Left lung (tissue), 10 donors: ENCODE results near the gene HK2. TPM values are rescaled to one million over a fixed set of nuclear protein-coding genes. Genes with fewer than 3 reads are reported as not detected.

Experiments
- ATAC-seq: fragments of 200-7000 bp; cut with Tn5 transposase; one replicate; pipeline ENCODE4 v1.9.1; 2020; ENCODE audit warnings: moderate library complexity
- DNase-seq, 4 donors: peaks; one replicate each; pipeline ENCODE4 v3.0.0-alpha.2; 2013 to 2020
- H3K27ac ChIP-seq, 2 donors: fragments of 200-600 bp; sonication (generic) in 1 of 2; one replicate each; pipeline versions ENCODE4 v1.5.0 to v1.8.0; 2020 to 2021
- H3K27me3 ChIP-seq, 2 donors: fragments of 200-600 bp; sonication (generic) in 1 of 2; one replicate each; pipeline versions ENCODE4 v1.5.0 to v1.8.0; 2020 to 2021
- H3K36me3 ChIP-seq, 2 donors: fragments of 200-600 bp; sonication (generic) in 1 of 2; one replicate each; pipeline versions ENCODE4 v1.5.0 to v1.8.0; 2020 to 2021
- H3K4me1 ChIP-seq, 2 donors: fragments of 200-600 bp; one replicate each; pipeline ENCODE4 v1.8.0; 2021
- H3K4me3 ChIP-seq, 2 donors: fragments of 200-600 bp; sonication (generic) in 1 of 2; one replicate each; pipeline versions ENCODE4 v1.5.0 to v1.8.0; 2020 to 2021; ENCODE audit warnings: mild to moderate bottlenecking in 1 of 2
- H3K9me3 ChIP-seq, 2 donors: fragments of 200-600 bp; sonication (generic) in 1 of 2; one replicate each; pipeline versions ENCODE4 v1.5.0 to v1.8.0; 2020 to 2021
- intact Hi-C, 2 donors: fragments of 100-400 bp; cut with DNase I; formaldehyde crosslinking; loops; one replicate each; pipeline versions ENCODE4 v1.11.2 to v1.14.2; 2022
- polyA plus RNA-seq, 6 donors: library from polyadenylated mRNA; unstranded; fragments of 120-200 nt; gene quantifications; one replicate each; pipeline ENCODE4 v1.2.1, GENCODE V29; 2013; ENCODE audit not compliant: insufficient read length in 6 of 6
- total RNA-seq, 2 donors: library from RNA; stranded (reverse); fragmentation: NEBNext Ultra II Directional; extraction: Animal tissue kit (Norgen Biotek cat#: 25700); gene quantifications; one replicate each; pipeline ENCODE4 v1.2.1, GENCODE V29; 2021
- TF ChIP-seq, protein P1 (sequence below), 2 donors: fragments of 200-600 bp; sonication (generic) in 1 of 2; IDR thresholded peaks; one replicate each; pipeline versions ENCODE4 v1.5.0 to v1.8.0; 2021; ENCODE audit warnings: antibody characterized with exemption in 2 of 2
- donor health status: DM: no; HTN: yes; CAD: no.
- donor health status: DM: no; HTN: no; CAD: no.

The HK2 gene
- total and polyA plus RNA-seq, 8 donors, result 2.7 to 55.6 (median 4.6) TPM

- intact Hi-C loops, result loop anchor here in 1 of 2 donors (10.0 kb wide), 1 partner anchor 494 kb away; no protein-coding TSS in a partner anchor
- no peaks in the 10 kb centered on the region for H3K4me1 ChIP-seq
- H3K27ac ChIP-seq, result no peak overlapping the region
- TF ChIP-seq, protein P1, sequence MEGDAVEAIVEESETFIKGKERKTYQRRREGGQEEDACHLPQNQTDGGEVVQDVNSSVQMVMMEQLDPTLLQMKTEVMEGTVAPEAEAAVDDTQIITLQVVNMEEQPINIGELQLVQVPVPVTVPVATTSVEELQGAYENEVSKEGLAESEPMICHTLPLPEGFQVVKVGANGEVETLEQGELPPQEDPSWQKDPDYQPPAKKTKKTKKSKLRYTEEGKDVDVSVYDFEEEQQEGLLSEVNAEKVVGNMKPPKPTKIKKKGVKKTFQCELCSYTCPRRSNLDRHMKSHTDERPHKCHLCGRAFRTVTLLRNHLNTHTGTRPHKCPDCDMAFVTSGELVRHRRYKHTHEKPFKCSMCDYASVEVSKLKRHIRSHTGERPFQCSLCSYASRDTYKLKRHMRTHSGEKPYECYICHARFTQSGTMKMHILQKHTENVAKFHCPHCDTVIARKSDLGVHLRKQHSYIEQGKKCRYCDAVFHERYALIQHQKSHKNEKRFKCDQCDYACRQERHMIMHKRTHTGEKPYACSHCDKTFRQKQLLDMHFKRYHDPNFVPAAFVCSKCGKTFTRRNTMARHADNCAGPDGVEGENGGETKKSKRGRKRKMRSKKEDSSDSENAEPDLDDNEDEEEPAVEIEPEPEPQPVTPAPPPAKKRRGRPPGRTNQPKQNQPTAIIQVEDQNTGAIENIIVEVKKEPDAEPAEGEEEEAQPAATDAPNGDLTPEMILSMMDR (IDR thresholded peaks at IDR 0.05), result no peak
- H3K27me3 ChIP-seq, result peaks cover 5 to 41% of the 10 kb centered on the region in 2 donors
- no peaks in the 10 kb centered on the region for H3K36me3 ChIP-seq
- no peak overlapping the region for H3K4me3 ChIP-seq
- no peak for ATAC-seq
- H3K9me3 ChIP-seq, result no peaks in the 10 kb centered on the region
- DNase-seq, result no peak
Observed at GRCh38 chr2:74911061-74911460, 77.1 kb downstream of the HK2 start.

- no peak overlapping the region for H3K4me3 ChIP-seq
- no peaks in the 10 kb centered on the region for H3K9me3 ChIP-seq
- no peak for ATAC-seq
- intact Hi-C loops, result loop anchor here in 1 of 2 donors (10.0 kb wide), 1 partner anchor 489 kb away; no protein-coding TSS in a partner anchor
- TF ChIP-seq, protein P1 (IDR thresholded peaks at IDR 0.05), result no peak
- peaks cover 0 to 10% of the 10 kb centered on the region in 2 donors for H3K4me1 ChIP-seq
- H3K36me3 ChIP-seq, result no peaks in the 10 kb centered on the region
- peaks cover 0 to 27% of the 10 kb centered on the region in 2 donors for H3K27me3 ChIP-seq
- no peak for DNase-seq
- H3K27ac ChIP-seq, result no peak overlapping the region
Observed at GRCh38 chr2:74915743-74916142, 81.8 kb downstream of the HK2 start.

DNA sequence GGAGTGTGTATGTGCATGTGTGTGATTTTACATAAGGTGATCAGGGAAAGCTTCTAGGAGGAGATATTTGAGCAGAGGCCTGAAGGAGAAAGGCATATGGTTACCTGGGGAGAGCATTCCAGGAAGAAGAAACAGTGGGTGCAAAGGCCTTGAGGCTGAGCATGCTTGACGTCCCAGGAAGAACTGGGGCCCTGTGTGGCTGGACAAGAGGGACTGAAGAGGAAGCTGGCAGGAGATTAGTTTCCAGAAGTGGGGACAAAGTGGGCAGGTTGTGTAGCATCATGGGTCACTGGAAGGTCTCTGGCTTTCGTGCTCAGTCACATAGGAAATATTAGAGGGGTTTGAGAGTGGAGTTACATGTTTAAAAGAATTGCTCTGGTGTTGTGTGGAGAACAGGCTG is 82.5 kb downstream of the HK2 start:
- TF ChIP-seq, protein P1 (IDR thresholded peaks at IDR 0.05), result no peak
- DNase-seq, result no peak
- H3K27ac ChIP-seq, result no peak overlapping the region
- H3K4me1 ChIP-seq, result peaks cover 0 to 10% of the 10 kb centered on the region in 2 donors
- no peak for ATAC-seq
- H3K9me3 ChIP-seq, result no peaks in the 10 kb centered on the region
- peaks cover 0 to 21% of the 10 kb centered on the region in 2 donors for H3K27me3 ChIP-seq
- intact Hi-C loops, result loop anchor here in 1 of 2 donors (10.0 kb wide), 1 partner anchor 488 kb away; no protein-coding TSS in a partner anchor
- no peaks in the 10 kb centered on the region for H3K36me3 ChIP-seq
- H3K4me3 ChIP-seq, result no peak overlapping the region

GRCh38 chr2:74917702-74918619 is 84.0 kb downstream of the HK2 start:
- intact Hi-C loops, result loop anchor here in 1 of 2 donors (10.0 kb wide), 1 partner anchor 487 kb away; no protein-coding TSS in a partner anchor
- peak; percentile 76 for ATAC-seq

More at GRCh38 chr2:74917702-74918619, 84.0 kb downstream of the HK2 start:
- Histone ChIP-seq H3K4me1 (peaks cover 0 to 20% of the 10 kb centered on the region in 2 donors), H3K27ac (no peak overlapping the region), H3K4me3 (no peak overlapping the region), H3K36me3 (no peaks in the 10 kb centered on the region), H3K9me3 (no peaks in the 10 kb centered on the region), H3K27me3 (peaks cover 0 to 18% of the 10 kb centered on the region in 2 donors)
- TF ChIP-seq, protein P1 (IDR thresholded peaks at IDR 0.05), result no peak
- no peak for DNase-seq
